ENCODE data around the gene SH3GLB1. TPM values are rescaled to one million over a fixed set of nuclear protein-coding genes. Genes with fewer than 3 reads are reported as not detected.
A peak's percentile ranks its signal among the peaks of the same experiment; 100 is the strongest.

The SH3GLB1 gene
- total and polyA plus RNA-seq, 10 of the 15 experiments (the other 5 are each of a cell fraction or from before 2014, with no cell fraction given), result 18.0 to 59.0 (median 36.5) TPM

- ChIA-PET SMC1A (ENCODE audit: uncharacterized antibody, unreplicated experiment) (no interaction called here), POLR2A (no interaction called here), RAD21 (ENCODE audit: unreplicated experiment) (no interaction called here), CTCF (no interaction called here)
- 0% methylated on average over 1 of the region's 1 CpG for WGBS (ENCODE audit: insufficient coverage, insufficient replicate concordance, low lambda C conversion rate, missing lambda C conversion rate)
- TF ChIP-seq SMAD1 (IDR thresholded peaks at IDR 0.05; ENCODE audit: low read depth, partially characterized antibody), result no peak
- 0 out of 2 replicates have a peak, but pooled peaks have one; percentile 3 for TF ChIP-seq SPI1 (IDR thresholded peaks at IDR 0.05; ENCODE audit: borderline replicate concordance, insufficient read depth, low read depth, low read length)
- H3K4me1 ChIP-seq (ENCODE audit: control insufficient read depth, insufficient read depth, low read length), result no peaks in the 10 kb centered on the region
- H3K36me3 ChIP-seq (ENCODE audit: control insufficient read depth in 2 of 2, insufficient read depth in 2 of 2, low read length in 1 of 2), result no peaks in the 10 kb centered on the region
- no peak overlapping the region for H3K4me3 ChIP-seq
- H3K9me3 ChIP-seq (replicated peaks; ENCODE audit: control insufficient read depth, insufficient read depth, low read length), result no peaks in the 10 kb centered on the region
- no peak for FAIRE-seq
- intact Hi-C loops (cut with micrococcal nuclease; ENCODE audit: unreplicated experiment), result no loop called here
- no peak for ATAC-seq
- no peak for DNase-seq (ENCODE audit: low read depth, low spot score)
- H3K79me2 ChIP-seq (ENCODE audit: control insufficient read depth, insufficient read depth, low read length), result no peaks in the 10 kb centered on the region
- H2AFZ ChIP-seq (ENCODE audit: control insufficient read depth, low read depth, low read length), result no peak overlapping the region
- no peak overlapping the region for H3K4me2 ChIP-seq (ENCODE audit: control insufficient read depth, insufficient read depth)
- no peak overlapping the region for H3K9ac ChIP-seq (ENCODE audit: control insufficient read depth, insufficient read depth, low read length)
- in situ Hi-C loops (cut with MboI), result no loop called here
- no peak overlapping the region for H3K27ac ChIP-seq (ENCODE audit: control insufficient read depth, insufficient read depth)
- H3K27me3 ChIP-seq (replicated peaks in 1 of 2; ENCODE audit: control insufficient read depth in 2 of 2, insufficient read depth in 2 of 2, low read length in 1 of 2), result no peaks in the 10 kb centered on the region
- BruUV-seq (replicated peaks), result no TSS peak
- no peaks in the 10 kb centered on the region for H4K20me1 ChIP-seq (ENCODE audit: control insufficient read depth, insufficient read depth)
Measured at GRCh38 chr1:86696522-86696921, 7.9 kb upstream of the SH3GLB1 start.

- SMC1A ChIA-PET (ENCODE audit: uncharacterized antibody, unreplicated experiment), result interaction anchor here (0.9 to 1.4 kb wide), 3 partner anchors 10 to 385 kb away, joined by 3 to 4 read pairs (median 3); no protein-coding TSS in a partner anchor
- H3K4me3 ChIP-seq, result no peak overlapping the region
- in situ Hi-C loops (cut with MboI), result no loop called here
- H3K4me1 ChIP-seq (ENCODE audit: control insufficient read depth, insufficient read depth, low read length), result no peaks in the 10 kb centered on the region
- H3K79me2 ChIP-seq (ENCODE audit: control insufficient read depth, insufficient read depth, low read length), result no peaks in the 10 kb centered on the region; the same call in 1 of the 2 replicates
- no peaks in the 10 kb centered on the region for H3K9me3 ChIP-seq (replicated peaks; ENCODE audit: control insufficient read depth, insufficient read depth, low read length)
- H3K27me3 ChIP-seq (replicated peaks in 1 of 2; ENCODE audit: control insufficient read depth in 2 of 2, insufficient read depth in 2 of 2, low read length in 1 of 2), result no peaks in the 10 kb centered on the region
- CTCF ChIA-PET, result interaction anchor here (1.6 kb wide), 1 partner anchor 385 kb away, joined by 5 read pairs; no protein-coding TSS in a partner anchor
- ATAC-seq (peak; percentile 27), FAIRE-seq (no peak), DNase-seq (ENCODE audit: low read depth, low spot score) (no peak)
- H3K36me3 ChIP-seq (ENCODE audit: control insufficient read depth in 2 of 2, insufficient read depth in 2 of 2, low read length in 1 of 2), result no peaks in the 10 kb centered on the region
- RAD21 ChIA-PET (ENCODE audit: unreplicated experiment), result no interaction called here
- no peak overlapping the region; the same call in 1 of the 2 replicates for H3K4me2 ChIP-seq (ENCODE audit: control insufficient read depth, insufficient read depth)
- intact Hi-C loops (cut with micrococcal nuclease; ENCODE audit: unreplicated experiment), result no loop called here
- no peak overlapping the region for H3K9ac ChIP-seq (ENCODE audit: control insufficient read depth, insufficient read depth, low read length)
- H3K27ac ChIP-seq (ENCODE audit: control insufficient read depth, insufficient read depth), result no peak overlapping the region
- 0% methylated on average over 2 of the region's 2 CpGs for WGBS (ENCODE audit: insufficient coverage, insufficient replicate concordance, low lambda C conversion rate, missing lambda C conversion rate)
- no peak overlapping the region for H2AFZ ChIP-seq (ENCODE audit: control insufficient read depth, low read depth, low read length)
- H4K20me1 ChIP-seq (ENCODE audit: control insufficient read depth, insufficient read depth), result no peaks in the 10 kb centered on the region
- BruUV-seq (replicated peaks), result no TSS peak
- POLR2A ChIA-PET, result no interaction called here
- TF ChIP-seq PRDM15 (CRISPR knock-in tag; IDR thresholded peaks at IDR 0.05), result no peak
- no peak for TF ChIP-seq CHD4 (IDR thresholded peaks at IDR 0.05)
- TF ChIP-seq ZNF274 (IDR thresholded peaks at IDR 0.05; ENCODE audit: insufficient read depth, insufficient read length), result no peak
- no peak for TF ChIP-seq MAX (IDR thresholded peaks at IDR 0.05; ENCODE audit: low read depth, low read length)
- TF ChIP-seq PBX3 (IDR thresholded peaks at IDR 0.05; ENCODE audit: insufficient replicate concordance, low read depth, low read length), result no peak
- TF ChIP-seq YBX1 (IDR thresholded peaks at IDR 0.05), result no peak
- TF ChIP-seq ELK1 (IDR thresholded peaks at IDR 0.05; ENCODE audit: low read depth, low read length), result no peak
- no peak for TF ChIP-seq ZNF207 (IDR thresholded peaks at IDR 0.05; ENCODE audit: borderline replicate concordance)
- no peak for TF ChIP-seq SMAD1 (IDR thresholded peaks at IDR 0.05; ENCODE audit: low read depth, partially characterized antibody)
Measured at GRCh38 chr1:86699186-86699585, 5.2 kb upstream of the SH3GLB1 start.
